Gastrocnemius medialis (tissue), 4 donors: ENCODE results near the gene SYPL2. TPM values are rescaled to one million over a fixed set of nuclear protein-coding genes. Genes with fewer than 3 reads are reported as not detected.
A peak's percentile ranks its signal among the peaks of the same experiment; 100 is the strongest.
"Not testable (repeated sequence)": the region's sequence is repeated elsewhere in the genome, so short reads cannot be mapped to it uniquely, and the experiment has no call there.

ENCODE experiments used
- ATAC-seq, 2 donors: fragments of 150-250 bp; one replicate each; pipeline ENCODE4 v1.9.1; 2016
- DNase-seq, 2 donors: peaks; one replicate each; pipeline ENCODE4 v3.0.0-alpha.2; 2019
- H3K27ac ChIP-seq, 4 donors: fragments of 200-600 bp; sonication (generic); 1 replicate in 1 of 4; 2 replicates in 3 of 4; pipeline ENCODE4 v1.5.1; 2016 to 2018; ENCODE audit warnings: mild to moderate bottlenecking in 2 of 4, moderate library complexity in 1 of 4
- H3K27me3 ChIP-seq, 3 donors: fragments of 200-600 bp; sonication (generic) in 2 of 3; 1 replicate in 1 of 3; 2 replicates in 2 of 3; pipeline versions ENCODE4 v1.5.1 to v1.6.0; 2016 to 2019; ENCODE audit warnings: mild to moderate bottlenecking in 1 of 3, moderate library complexity in 1 of 3
- H3K36me3 ChIP-seq, 2 donors: fragments of 200-600 bp; sonication (generic) in 1 of 2; one replicate each; pipeline ENCODE4 v1.5.1; 2017 to 2018
- H3K4me1 ChIP-seq, 2 donors: fragments of 200-600 bp; sonication (generic) in 1 of 2; one replicate each; pipeline ENCODE4 v1.5.1; 2016 to 2017; ENCODE audit warnings: mild to moderate bottlenecking in 2 of 2
- H3K4me3 ChIP-seq, 4 donors: fragments of 200-600 bp; sonication (generic) in 3 of 4; 1 replicate in 1 of 4; 2 replicates in 3 of 4; pipeline ENCODE4 v1.5.1; 2016 to 2019; ENCODE audit warnings: mild to moderate bottlenecking in 2 of 4
- H3K9me3 ChIP-seq, 3 donors: fragments of 200-600 bp; sonication (generic) in 2 of 3; 1 replicate in 1 of 3; 2 replicates in 2 of 3; pipeline ENCODE4 v1.5.1; 2016 to 2019
- CTCF ChIP-seq, 5 experiments: fragments of 450-650 bp in 3 of 5; fragments of 200-600 bp in 2 of 5; sonication (generic) in 2 of 5; IDR thresholded peaks in 4 of 5; conservative IDR thresholded peaks in 1 of 5; 1 replicate in 4 of 5; 2 replicates in 1 of 5; pipeline ENCODE4 v1.5.1; 2016 to 2019; ENCODE audit warnings: antibody characterized with exemption in 5 of 5, mild to moderate bottlenecking in 3 of 5, moderate library complexity in 3 of 5
- POLR2A ChIP-seq, 2 donors: fragments of 450-650 bp; IDR thresholded peaks; one replicate each; pipeline ENCODE4 v1.6.1; 2017; ENCODE audit warnings: antibody characterized with exemption in 2 of 2, mild to moderate bottlenecking in 2 of 2, moderate library complexity in 2 of 2
- in situ Hi-C, 4 donors: fragments of 200-750 bp; cut with MboI; loops; one replicate each; pipeline versions ENCODE4 v1.15.0 to v1.8.0; 2017; ENCODE audit warnings: low sequenced_read_pairs in 4 of 4
- intact Hi-C: fragments of 100-400 bp; cut with DNase I; formaldehyde crosslinking; loops from one replicate; pipeline ENCODE4 v1.15.1; 2023; ENCODE audit warnings: low total_unique reads
- total RNA-seq, 4 donors: library from RNA; depleted of rRNA; stranded (reverse); fragments of >200 nt; gene quantifications; one replicate each; pipeline versions ENCODE4 v1.1.0 to v1.2.3, GENCODE V29; 2016

Gene SYPL2
- total RNA-seq, 4 donors from 2014 or later: 15.7 to 127 (median 83.7) TPM

GRCh38 chr1:109468061-109468460 is 1.7 kb downstream of the SYPL2 start:
- intact Hi-C loops: no loop called here

GRCh38 chr1:109468903-109469302 is 2.6 kb downstream of the SYPL2 start:
- no peak for DNase-seq
- peak overlapping the region; percentile 93 to 100 (median 97) for H3K27ac ChIP-seq
- H3K4me3 ChIP-seq: peak overlapping the region in 1 of 4 donors; percentile 96
- TF ChIP-seq CTCF (IDR thresholded peaks at IDR 0.05 in 4 of 5, conservative IDR thresholded peaks at IDR 0.05 in 1 of 5) (no peak), POLR2A (IDR thresholded peaks at IDR 0.05) (no peak)
- no peaks in the 10 kb centered on the region for H3K36me3 ChIP-seq
- intact Hi-C loops (no loop called here), in situ Hi-C loops (no loop called here)
- H3K9me3 ChIP-seq: no peaks in the 10 kb centered on the region
- ATAC-seq: no peak
- peaks cover 65 to 68% of the 10 kb centered on the region in 2 donors for H3K4me1 ChIP-seq
- H3K27me3 ChIP-seq: no peaks in the 10 kb centered on the region

More at GRCh38 chr1:109468061-109468460, 1.7 kb downstream of the SYPL2 start:
- DNase-seq (no peak), ATAC-seq (no peak)
- in situ Hi-C loops: no loop called here
- peak overlapping the region; percentile 93 to 100 (median 97) for H3K27ac ChIP-seq
- no peaks in the 10 kb centered on the region for H3K27me3 ChIP-seq
- no peaks in the 10 kb centered on the region for H3K9me3 ChIP-seq
- no peaks in the 10 kb centered on the region for H3K36me3 ChIP-seq
- H3K4me1 ChIP-seq: peaks cover 58 to 61% of the 10 kb centered on the region in 2 donors
- peak overlapping the region; percentile 66 to 96 (median 78) for H3K4me3 ChIP-seq
- TF ChIP-seq POLR2A (IDR thresholded peaks at IDR 0.05): no peak
- no peak for TF ChIP-seq CTCF (IDR thresholded peaks at IDR 0.05 in 4 of 5, conservative IDR thresholded peaks at IDR 0.05 in 1 of 5)

GRCh38 chr1:109470245-109470644 is 3.9 kb downstream of the SYPL2 start:
- in situ Hi-C loops: no loop called here
- TF ChIP-seq POLR2A (IDR thresholded peaks at IDR 0.05) (peak; percentile 53 to 72), CTCF (IDR thresholded peaks at IDR 0.05 in 4 of 5, conservative IDR thresholded peaks at IDR 0.05 in 1 of 5) (no peak)
- peak; percentile 47 to 53 for ATAC-seq
- DNase-seq: peak; percentile 68 to 70
- intact Hi-C loops: no loop called here
- Histone ChIP-seq H3K9me3 (no peaks in the 10 kb centered on the region), H3K4me3 (peak overlapping the region in 2 of 4 donors; percentile 12 to 29), H3K27me3 (no peaks in the 10 kb centered on the region), H3K27ac (peak overlapping the region; percentile 93 to 100 (median 97)), H3K36me3 (peaks cover 0 to 2% of the 10 kb centered on the region in 2 donors), H3K4me1 (peaks cover 73 to 77% of the 10 kb centered on the region in 2 donors)

GRCh38 chr1:109472779-109473178 is 6.4 kb downstream of the SYPL2 start:
- DNase-seq (no peak), ATAC-seq (peak; percentile 28 to 36)
- in situ Hi-C loops: no loop called here
- peaks cover 74 to 81% of the 10 kb centered on the region in 2 donors for H3K4me1 ChIP-seq
- H3K36me3 ChIP-seq: peaks cover 0 to 25% of the 10 kb centered on the region in 2 donors
- H3K9me3 ChIP-seq: no peaks in the 10 kb centered on the region
- intact Hi-C loops: no loop called here
- H3K27ac ChIP-seq: peak overlapping the region; percentile 93 to 100 (median 97)
- no peak for TF ChIP-seq CTCF (IDR thresholded peaks at IDR 0.05 in 4 of 5, conservative IDR thresholded peaks at IDR 0.05 in 1 of 5)
- TF ChIP-seq POLR2A (IDR thresholded peaks at IDR 0.05): no peak
- peak overlapping the region in 3 of 4 donors; percentile 15 to 27 (median 26) for H3K4me3 ChIP-seq
- no peaks in the 10 kb centered on the region for H3K27me3 ChIP-seq

- ATAC-seq (peak; percentile 40 to 52), DNase-seq (peak in 1 of 2 donors; percentile 75)
- H3K27me3 ChIP-seq, H3K9me3 ChIP-seq, intact Hi-C loops, in situ Hi-C loops: not testable (repeated sequence)
- Histone ChIP-seq H3K36me3 (peaks cover 0 to 26% of the 10 kb centered on the region in 2 donors), H3K4me1 (peaks cover 68 to 78% of the 10 kb centered on the region in 2 donors), H3K4me3 (peak overlapping the region in 3 of 4 donors; percentile 15 to 27 (median 26)), H3K27ac (peak overlapping the region; percentile 93 to 100 (median 97))
Measured at GRCh38 chr1:109473284-109474057, 7.1 kb downstream of the SYPL2 start.
